ENCODE measurements around the gene CYRIA.

CYRIA gene

DNA sequence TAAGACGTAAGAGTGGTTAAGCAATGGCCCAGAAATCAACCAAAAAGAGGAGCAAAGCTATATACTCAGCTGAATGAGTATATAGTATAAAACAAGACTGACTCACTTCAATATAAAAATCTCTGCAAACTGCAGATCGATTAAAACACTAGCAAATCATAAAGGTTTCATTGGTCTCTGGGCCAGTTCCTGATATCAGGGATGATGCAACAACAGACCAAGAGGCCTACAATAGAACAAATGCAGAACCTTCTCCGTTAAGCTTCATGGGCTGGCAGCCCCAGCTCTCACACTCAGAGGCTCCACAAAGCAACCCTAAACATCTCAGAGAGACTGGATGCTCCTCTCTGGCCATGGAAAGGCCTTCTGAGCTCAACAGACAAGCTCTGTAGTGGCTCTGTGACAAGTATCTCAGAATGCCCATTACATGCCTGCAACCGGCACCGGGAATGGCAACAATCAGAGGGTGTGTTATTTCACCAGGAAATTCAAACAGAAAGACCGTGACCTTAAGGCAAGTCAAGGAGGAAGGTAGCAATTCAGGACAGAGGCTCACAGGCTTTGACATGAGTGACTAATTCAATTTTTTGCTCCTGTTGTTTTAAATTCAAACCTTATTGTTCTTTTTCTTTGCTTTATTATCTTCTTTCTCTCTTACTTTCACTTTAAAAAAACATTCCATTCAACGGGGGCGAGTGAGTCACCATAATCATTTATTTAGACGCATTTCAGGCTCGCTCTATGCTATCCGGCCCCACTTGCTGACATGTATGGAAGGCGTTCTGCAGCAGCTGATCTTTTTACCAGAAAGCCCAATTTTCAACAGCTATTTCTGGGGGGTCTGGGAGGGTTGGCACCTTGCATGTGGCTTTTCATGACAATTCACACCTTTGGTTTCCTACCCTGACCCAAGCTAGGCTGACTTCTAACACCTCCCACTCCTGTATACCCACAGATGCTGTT, 15.1 kb downstream of the CYRIA start:
- no peak for DNase-seq (ENCODE audit: low read depth)

DNA sequence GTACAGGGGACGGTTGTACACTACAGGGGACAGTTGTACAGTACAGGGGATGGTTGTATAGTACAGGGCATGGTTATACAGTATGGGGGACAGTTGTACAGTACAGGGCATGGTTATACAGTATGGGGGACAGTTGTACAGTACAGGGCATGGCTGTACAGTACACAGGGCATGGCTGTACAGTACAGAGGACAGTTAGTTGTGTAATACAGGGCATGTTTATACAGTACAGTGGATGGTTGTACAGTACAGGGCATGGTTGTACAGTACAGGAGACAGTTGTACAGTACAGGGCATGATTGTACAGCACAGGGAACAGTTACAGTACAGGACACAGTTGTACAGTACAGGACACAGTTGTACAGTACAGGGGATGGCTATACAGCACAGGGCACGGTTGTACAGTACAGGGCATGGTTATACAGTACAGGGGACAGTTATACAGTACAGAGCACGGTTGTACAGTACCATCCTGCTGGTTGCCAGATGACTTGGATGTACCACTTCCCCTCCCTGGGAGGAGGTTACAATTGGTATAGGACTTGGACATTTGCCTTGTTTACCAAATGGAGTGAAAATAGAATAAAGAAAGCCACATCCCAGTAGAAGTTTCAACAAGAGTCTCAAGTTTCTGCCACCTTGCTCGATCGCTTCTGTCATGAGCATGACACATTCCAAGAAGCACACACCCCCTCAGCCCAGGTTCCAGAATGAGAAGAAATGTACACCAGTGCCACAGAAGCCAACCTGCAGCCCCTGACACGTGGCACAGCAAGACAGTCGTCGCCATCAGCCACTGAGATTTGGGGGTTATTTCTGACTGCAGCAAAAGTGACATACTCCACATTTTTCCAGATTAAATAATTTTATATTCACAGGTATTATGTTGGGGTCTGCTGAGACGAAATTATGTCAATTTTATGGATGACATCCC, 16.0 kb downstream of the CYRIA start:
- no peak for DNase-seq (ENCODE audit: low read depth)

DNA sequence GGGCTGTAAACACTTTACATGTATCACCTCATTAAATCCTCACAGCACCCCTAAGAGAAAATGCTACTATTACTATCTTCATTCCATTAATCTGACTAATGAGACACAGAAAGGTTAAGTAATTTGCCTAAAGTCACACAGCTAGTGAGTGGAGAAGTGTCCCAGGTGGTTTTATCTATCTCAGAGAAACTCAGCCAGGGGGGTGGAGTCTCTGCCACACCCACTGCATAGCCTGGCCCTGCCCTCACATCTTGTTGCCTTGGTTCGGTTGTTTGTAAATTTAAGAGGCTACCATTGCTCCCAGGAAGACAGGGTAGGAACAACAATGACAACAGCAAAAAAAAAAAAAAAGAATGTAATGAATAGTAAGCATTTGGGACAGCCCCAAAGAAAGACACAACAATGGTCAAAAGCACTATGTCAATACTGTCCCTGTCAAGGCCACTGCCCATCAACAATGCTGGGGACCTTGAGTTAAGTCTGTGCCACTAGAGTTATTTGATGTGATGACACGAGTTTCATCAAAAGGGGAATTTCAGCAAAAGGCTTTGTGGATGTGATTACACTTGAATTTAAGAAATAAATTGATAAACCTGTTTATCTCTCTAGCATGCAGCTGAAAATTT, 17.5 kb downstream of the CYRIA start:
- no peak for DNase-seq (ENCODE audit: low read depth)

- DNase-seq (ENCODE audit: low read depth), result no peak
These were observed 19.7 kb downstream of the CYRIA start for GRCh38 chr2:16645775-16646559.

GRCh38 chr2:16645088-16645487, 20.5 kb downstream of the CYRIA start:
- no peak for DNase-seq (ENCODE audit: low read depth)

- DNase-seq (ENCODE audit: low read depth), result no peak
These were observed 21.3 kb downstream of the CYRIA start for GRCh38 chr2:16644221-16644925.

- no peak for DNase-seq (ENCODE audit: low read depth)
These were observed 22.5 kb downstream of the CYRIA start for GRCh38 chr2:16643099-16643498.

- DNase-seq (ENCODE audit: low read depth), result no peak
These were observed 23.5 kb downstream of the CYRIA start for GRCh38 chr2:16642088-16642487.

DNA sequence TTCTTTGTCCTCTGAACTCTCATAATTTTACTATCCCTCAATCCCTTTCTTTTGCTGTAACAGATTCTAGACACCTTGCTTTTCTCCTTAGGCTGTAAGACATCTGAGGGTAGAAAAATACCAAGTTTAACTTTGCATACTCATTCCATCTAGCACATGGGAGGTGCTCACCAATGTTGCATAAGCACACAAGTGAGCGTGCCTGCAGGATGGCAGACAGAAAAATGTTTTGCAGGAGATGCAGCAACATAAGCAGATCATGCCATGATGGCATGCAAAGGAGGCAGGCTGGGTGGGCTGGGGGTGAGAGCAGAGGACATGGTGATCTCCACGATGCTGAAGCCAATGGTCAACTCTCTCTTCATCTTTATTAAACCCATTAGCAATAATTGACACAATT, 24.1 kb downstream of the CYRIA start:
- DNase-seq (ENCODE audit: low read depth), result no peak

- no peak for DNase-seq (ENCODE audit: low read depth)
These were observed 24.8 kb downstream of the CYRIA start for GRCh38 chr2:16640867-16641266.

- no peak for DNase-seq (ENCODE audit: low read depth)
These were observed 25.5 kb downstream of the CYRIA start for GRCh38 chr2:16640001-16640700.

DNA sequence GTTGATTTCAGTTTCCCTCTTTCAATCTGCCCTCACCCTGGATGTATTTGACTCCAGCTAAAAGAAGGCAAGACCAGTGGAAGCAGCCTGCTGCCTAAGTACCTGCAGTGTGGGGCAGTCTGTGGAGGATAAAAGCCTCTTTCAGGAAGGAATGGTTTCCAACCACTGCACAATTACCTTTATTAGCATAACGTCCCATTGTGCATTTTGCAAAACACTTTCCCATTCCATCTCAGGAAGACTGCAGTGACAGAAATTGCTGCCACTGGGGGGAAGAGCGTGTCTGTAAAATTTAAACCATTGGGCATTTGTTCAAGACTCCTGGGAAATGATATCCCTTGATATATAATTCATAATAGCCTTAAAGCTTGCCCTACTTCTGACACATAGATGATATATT, 26.2 kb downstream of the CYRIA start:
- DNase-seq (ENCODE audit: low read depth), result no peak

GRCh38 chr2:16638946-16639345, 26.7 kb downstream of the CYRIA start:
- no peak for DNase-seq (ENCODE audit: low read depth)

- no peak for DNase-seq (ENCODE audit: low read depth)
These were observed 28.3 kb downstream of the CYRIA start for GRCh38 chr2:16637304-16637703.

DNA sequence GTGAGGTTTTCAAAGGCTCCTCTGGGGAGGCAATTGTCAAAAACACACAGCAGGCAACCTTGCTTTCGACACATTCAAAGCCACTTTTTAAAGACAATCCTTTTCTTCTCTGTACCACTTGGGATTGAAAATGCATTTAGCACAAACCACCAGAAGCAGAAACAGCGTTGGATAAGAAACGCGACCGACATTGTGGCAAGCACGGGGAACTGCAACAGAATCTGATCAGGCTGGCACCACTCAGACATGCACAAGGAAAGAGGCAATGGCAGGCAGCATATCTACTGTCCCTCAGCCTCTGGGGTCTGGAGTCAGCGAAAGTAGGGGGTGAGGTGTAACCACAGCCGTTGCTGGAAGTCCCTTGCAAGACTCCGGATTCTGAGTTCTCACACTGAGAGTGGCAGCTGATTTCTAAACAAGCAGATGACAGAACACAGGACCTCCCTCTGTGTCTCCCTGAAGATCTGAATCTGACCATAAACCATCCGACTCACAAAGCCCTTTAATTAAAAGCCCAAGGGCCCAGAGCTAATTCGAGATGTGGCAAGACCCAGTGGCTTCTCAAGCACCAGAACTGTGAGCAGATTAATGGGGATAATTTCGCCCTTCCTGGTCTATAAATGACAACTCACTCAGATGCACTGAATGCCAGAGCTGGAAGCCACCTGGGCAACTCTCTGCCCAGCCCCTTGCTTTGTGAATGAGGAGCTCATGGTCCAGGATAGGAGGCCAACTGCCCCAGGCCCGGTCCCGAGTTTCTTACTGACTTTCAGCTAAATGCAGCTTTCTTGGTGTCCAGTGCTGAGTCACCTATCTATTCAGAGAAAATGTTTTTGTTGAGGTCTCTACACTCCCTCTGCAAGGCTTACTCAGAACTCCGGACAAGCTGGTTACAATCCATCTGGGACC, 29.6 kb downstream of the CYRIA start:
- no peak for DNase-seq (ENCODE audit: low read depth)

- no peak for DNase-seq (ENCODE audit: low read depth)
These were observed 31.8 kb downstream of the CYRIA start for GRCh38 chr2:16633621-16634430.

DNA sequence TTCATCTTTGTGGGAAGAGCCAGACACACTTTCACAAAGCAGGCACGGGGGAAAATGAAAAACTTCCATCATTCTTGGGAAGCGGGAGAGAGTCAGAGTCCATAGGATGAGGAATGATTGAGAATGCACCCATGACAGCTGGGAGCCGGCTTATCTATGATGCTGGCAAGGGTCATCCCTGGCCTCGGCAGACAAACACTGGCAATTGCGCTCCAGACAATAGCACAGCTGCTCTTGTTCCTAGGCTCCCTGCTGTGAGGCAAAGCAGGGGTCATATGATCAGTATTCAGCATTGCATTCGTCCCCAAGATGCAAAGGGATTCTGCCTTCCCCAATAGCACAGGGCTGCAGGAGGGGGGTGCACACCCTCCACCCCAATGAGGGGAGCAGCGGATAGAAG, 33.0 kb downstream of the CYRIA start:
- DNase-seq (ENCODE audit: low read depth), result no peak

GRCh38 chr2:16630463-16630862, 35.2 kb downstream of the CYRIA start:
- DNase-seq (ENCODE audit: low read depth), result no peak

All from activated gamma-delta T cell treated with anti-CD3 and anti-CD28 coated beads, Interleukin-2, amount 50 U/mL, for 16 hours (primary cell).